ENCODE data around the gene POLN.

GRCh38 chr4:2253160-2254084 lies 11.5 kb upstream of the POLN start:
- TF ChIP-seq POLR2AphosphoS5 (IDR thresholded peaks at IDR 0.05; ENCODE audit: borderline replicate concordance, low read depth, low read length) (no peak), FOXP2 (optimal IDR thresholded peaks at IDR 0.05; ENCODE audit: control extremely low read depth, extremely low read length, insufficient read depth) (no peak), EZH2 (IDR thresholded peaks at IDR 0.05) (no peak)

Measured in SK-N-MC (cell line).